ENCODE data around the gene SNX5.
A peak's percentile ranks its signal among the peaks of the same experiment; 100 is the strongest.

SNX5 gene

DNA sequence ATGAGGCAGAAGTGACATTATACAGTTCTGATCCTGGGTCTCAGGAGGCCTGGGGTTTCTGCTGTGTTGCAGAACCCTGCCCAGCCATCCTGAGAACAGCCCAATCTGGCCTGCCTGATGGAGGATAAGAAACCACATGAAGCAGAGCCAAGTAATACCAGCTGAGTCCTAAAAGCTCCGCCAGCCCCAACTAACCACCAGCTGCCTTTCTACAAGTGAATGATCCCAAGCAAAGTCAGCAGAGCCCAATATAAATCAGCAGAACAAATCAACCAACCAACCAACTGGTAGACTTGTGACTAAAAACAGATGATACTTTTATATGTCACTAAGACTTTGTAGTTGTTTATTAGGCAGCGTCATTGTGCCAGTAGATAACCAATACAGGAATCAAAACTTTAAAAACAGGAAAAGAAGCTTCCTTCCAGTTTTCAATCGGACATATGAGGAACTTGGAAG lies 52.1 kb downstream of the SNX5 start:
- DNase-seq (ENCODE audit: low read depth) = no peak

DNA sequence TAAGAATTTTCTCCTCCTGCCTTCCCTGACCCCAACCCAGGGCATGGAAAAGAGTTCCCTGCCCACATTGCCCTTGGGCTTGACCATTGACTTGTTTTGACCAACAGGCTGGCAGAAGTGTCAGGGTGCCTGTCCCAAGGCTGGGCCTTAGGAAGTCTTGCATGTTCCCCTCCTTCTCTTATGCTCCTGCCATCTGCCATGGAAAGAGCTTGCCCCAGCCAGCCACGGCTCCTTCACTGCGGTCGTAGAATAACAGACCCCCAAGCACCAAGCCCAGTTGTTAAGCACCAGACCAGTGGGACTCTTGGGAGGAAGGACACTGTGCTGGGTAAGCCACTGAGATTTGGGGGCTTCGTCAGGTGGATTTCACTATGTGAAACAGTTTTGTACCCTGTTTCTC lies 53.6 kb downstream of the SNX5 start:
- no peak for DNase-seq (ENCODE audit: low read depth)

DNA sequence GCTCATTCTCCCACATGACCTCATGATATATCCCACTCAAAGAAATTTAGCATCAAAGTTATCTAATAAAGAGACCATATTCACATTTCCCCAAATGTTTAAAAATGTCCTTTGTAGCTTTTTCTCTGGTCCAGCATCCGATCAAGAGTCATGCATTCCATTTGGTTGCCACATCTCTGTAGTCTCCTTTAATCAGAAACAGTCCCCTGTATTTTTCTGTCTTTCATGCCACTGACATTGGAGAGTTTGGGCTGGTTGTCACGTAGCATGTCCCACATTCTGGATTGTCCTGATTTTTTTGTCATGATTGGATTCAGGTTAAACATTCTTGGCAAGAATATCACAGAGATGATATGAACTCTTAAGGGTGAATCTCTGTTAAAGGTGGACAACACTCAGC lies 55.7 kb downstream of the SNX5 start:
- DNase-seq (ENCODE audit: low read depth) = no peak

DNA sequence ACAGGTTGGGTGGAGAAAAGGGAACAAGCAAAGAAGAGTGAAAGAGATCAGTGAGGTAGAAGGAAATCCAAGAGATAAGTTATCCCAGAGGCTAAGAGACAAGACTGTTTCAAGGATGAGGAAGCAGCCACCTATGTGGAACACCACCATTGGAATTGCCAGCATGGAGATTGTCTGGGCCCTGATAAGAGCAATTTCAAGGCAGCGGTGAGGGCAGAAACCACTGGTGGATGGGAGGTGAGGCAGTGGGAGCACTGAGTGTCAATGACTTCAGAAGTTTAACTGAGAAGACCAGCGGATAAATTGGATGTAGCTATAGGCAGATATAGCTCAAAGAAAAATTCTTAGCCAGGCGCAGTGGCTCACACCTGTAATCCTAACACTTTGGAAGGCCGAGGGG lies 56.7 kb downstream of the SNX5 start:
- no peak for DNase-seq (ENCODE audit: low read depth)

DNA sequence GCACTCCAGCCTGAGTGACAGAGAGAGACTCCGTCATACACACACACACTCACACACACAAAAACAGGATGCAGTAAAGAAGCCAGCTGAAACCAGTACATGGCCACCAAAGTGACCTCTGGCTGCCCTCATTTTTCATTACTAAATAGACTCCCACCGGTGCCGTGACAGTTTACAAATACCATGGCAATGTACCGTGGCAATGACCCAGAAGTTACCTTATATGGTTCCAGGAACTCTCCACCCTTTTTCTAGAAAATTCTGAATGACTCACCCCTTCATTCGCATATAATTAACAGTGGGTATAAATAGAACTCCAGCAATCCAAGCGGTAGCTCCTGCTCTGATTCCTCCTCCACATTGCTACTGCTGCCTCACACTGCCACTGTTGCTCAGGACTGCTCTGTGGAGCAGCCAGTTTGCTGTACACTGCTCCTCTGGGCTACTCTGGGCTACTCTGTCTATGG lies 57.7 kb downstream of the SNX5 start:
- no peak for DNase-seq (ENCODE audit: low read depth)

DNA sequence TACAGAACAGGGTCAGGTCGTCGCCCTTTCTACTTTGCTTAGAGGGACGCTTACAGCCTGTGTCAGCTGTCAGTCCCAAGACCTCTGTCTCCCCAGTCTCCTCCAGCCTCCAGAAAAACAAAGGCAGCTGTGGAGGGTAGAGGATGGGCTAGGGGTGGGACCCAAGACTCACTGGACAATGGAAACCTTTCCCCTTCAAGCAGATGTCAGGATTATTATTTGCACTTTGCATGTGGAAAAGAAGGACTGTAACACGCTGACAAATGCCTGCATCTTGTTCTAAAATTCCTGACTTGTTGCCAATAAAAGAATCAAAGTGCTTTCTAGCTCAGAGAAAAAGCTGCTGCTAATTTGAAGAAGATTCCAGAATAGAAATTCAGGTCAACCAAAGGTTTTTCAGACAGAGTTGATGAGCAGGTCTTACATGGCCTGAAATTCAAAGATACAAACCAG lies 58.7 kb downstream of the SNX5 start:
- no peak for DNase-seq (ENCODE audit: low read depth)

DNA sequence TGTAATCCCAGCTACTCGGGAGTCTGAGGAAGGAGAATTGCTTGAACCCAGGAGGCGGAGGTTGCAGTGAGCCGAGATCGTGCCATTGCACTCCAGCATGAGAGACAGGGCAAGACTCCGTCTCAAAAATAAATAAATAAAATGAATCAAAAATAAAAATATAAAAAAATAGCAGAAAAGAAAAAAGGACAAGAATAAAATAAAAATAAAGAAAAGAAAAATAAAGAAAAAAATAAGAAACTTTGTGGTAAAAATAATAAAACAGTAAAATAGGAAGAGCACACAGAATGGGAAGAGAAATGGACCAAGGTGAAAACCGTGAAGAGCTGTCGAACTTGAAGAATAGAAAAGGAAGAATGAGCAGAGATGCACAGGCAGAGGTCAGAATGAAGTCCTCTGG lies 63.0 kb downstream of the SNX5 start:
- DNase-seq (ENCODE audit: low read depth) = no peak

DNA sequence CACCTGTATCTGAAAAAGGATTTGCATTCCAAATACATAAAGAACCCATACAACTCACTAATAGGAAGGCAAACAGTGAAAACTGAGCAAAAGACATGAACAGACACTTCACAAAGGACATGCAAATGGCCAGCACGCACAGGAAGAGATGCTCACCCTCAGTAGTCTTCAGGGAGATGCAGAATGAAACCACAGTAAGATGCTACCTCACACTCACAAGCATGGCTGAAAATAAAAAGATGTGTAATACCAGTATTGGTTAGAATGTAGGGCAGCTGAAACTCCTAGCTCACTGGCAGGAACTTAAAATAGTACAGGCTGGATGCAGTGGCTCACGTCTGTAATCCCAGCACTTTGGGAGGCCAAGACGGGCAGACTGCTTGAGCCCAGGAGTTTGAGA lies 64.6 kb downstream of the SNX5 start:
- no peak for DNase-seq (ENCODE audit: low read depth)

DNA sequence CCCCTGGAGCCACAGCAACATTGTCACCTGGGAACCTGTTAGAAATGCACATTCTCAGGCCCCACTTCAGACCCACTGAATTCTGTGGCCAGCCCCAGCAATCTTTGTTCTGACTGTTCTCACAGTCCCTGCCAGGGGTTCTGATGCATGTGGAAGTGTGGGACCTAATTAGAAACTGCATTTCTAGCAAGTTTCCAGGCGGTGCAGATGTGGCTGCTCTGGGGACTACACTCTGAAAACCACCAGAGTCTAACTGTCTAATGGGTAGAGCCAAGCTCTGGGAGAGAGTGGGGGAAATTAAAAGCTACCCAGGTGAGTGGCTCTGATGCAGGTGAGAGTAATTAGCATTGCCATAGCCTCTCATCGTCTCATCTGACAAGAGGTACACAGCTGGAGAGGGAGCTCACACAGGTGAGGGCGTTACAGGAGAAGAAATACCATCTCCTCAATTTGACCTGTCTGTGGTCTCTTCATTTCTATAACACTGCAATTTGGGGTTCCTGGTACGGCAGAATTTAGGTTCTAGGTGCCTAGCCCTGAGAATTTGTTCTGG lies 66.0 kb downstream of the SNX5 start:
- DNase-seq (ENCODE audit: low read depth) = no peak

DNA sequence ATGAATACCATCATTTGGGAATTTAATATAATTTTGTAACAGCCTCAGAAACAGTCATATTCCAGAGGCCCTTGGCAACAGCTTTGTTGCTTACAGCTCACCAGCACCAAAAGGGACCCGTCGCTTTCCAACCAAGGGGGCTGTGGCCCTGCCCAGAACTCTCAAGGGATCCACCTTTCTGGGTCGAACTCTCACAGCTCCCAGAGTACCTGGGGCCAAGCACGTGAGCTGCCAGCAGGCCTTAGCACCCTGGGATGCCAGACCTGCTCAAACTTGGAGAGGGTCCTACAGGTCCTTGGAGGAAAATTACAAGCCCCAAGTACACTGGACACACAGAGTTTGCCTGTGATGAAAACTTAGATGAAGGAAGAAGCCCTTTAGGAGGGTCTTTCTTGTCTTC lies 66.6 kb downstream of the SNX5 start:
- no peak for DNase-seq (ENCODE audit: low read depth)

DNA sequence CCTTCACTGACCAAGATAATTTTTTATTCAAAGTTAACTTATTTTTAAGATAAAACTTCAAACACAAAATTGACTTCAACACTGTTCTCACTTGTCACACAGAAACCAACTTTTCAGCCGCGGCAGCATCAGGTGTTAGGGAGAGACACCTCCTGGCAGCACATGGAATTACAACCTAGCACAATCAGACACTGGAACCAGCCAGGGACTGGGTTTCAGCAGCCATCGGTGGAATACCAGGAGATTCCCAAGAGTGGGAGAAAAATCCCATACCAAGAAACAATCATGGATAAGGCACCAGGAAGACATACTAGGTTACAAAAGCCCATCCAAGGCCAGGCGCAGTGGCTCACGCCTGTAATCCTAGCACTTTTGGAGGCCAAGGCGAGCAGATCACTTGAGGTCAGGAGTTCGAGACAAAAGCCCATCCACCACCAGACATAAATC lies 70.0 kb downstream of the SNX5 start:
- DNase-seq (ENCODE audit: low read depth) = peak; percentile 45

DNA sequence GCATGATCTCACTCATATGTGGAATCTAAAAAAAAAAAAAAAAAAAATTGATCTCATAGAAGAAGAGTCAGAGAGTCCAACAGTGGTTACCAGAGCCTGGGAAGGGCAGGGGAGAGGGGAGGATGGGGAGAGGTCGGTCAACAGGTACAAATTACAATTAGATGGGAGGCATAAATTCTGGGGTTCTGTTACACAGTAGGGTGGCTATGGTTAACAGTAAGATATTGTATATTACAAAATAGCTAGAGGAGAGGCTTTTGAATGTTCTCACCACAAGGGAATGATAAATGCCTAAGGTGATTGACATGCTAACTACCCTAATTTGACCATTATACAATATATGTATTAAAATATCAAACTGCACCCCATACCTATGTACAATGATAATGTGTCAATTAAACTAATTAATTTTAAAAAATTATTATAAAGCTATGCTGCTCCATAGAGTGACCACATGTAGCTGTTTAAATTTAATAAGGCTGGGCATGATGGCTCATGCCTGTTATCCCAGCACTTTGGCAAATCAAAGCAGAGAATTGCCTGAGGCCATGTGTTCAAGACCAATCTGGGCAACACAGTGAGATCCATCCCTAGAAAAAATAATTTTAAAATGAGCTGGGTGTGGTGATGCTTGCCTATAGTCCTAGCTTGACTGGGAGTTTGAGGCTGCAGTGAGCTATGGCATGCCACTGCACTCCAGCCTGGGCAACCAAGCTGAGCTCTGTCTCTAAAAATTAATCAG lies 70.9 kb downstream of the SNX5 start:
- no peak for DNase-seq (ENCODE audit: low read depth)

DNA sequence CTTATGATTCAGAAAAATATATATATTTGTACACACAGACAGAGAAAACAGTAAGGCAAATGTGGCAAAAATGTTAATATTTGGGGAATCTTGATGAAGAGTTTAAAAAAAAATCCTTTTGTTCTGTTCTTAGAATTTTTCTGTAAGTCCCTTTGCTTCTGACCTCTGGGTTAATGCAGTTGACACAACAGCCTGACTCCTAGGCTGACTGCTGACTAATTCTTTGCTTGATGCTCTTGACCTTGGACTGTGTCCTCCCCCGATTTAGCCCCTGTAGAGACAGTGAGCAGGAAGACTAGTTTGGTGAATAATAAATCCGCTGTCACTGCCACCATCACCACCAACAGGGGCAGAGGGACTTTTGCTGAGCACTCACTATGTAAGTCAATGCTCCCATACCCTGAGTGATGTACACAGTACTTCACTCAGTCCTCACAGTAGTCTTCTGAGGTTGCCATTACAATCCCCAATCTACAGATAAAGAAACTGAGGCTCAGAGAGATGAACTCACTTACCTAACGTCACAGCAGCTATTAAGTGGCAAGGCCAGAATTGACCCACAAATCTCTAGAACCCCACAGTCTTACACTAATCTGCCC lies 71.7 kb downstream of the SNX5 start:
- DNase-seq (ENCODE audit: low read depth) = no peak

DNA sequence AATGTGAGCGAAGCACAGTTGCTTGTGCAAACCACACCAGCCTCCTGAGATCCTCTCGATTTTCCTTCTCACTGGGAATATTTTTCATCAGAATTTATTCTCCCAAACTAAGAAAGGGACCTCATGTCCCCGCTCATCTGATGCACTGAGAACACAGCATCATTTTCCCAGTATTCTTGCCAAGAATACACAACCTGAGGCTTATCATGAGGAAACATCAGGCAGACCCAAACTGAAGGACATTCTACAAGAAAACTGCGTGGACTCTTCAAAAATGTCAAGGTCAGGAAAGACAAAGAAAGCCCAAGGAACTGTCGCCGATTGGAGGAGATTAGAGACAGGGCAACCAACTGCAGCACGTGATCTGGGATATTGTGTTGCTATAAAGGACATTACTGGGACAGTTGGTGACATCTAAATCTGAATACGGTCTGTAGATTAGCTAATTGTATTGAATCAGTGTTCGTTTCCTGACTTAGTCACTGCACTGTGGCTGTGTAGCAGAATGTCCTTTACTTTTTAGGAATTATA lies 72.3 kb downstream of the SNX5 start:
- no peak for DNase-seq (ENCODE audit: low read depth)

DNA sequence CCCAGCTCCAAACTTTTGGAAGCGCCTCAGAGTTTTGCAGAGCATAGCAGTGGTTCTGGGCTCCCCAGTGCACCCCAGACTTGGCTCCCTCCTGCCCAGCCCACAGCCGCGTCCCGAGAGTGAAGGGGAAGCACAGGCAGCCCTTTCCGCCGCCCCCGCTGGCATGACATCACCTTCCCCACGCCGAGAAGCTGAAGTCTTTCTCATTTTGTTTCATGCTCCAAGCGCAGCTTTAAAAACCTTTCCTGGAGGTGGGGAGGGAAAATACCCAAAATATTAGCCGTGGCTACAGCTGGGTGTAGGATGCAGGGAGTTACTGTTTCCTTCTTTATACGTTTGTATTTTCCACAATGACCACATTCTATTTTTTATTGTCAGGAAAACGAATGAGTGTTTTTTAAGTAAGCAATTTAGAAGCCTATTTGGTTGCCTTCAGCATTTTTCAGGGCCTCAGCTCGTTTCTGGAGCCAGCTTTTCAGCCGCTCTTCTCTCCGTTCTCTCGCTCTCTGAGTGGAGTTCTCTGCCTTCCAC lies 72.9 kb downstream of the SNX5 start:
- peak; percentile 11 for DNase-seq (ENCODE audit: low read depth)

DNA sequence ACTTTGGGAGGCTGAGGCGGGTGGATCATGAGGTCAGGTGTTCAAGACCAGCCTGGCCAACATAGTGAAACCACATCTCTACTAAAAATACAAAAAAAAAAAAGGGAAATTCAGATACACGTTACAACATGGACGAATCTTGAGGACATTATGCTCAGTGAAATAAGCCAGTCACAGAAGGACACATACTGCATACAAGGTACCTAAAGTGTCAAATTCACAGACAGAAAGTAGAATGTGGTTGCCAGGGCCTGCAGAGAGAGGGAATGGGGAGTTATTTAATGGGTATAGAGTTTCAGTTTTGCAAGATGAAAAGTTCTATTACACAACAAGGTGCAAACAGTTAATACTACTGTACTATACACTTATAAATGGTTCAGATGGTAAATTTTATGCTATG lies 75.1 kb downstream of the SNX5 start:
- DNase-seq (ENCODE audit: low read depth) = no peak

DNA sequence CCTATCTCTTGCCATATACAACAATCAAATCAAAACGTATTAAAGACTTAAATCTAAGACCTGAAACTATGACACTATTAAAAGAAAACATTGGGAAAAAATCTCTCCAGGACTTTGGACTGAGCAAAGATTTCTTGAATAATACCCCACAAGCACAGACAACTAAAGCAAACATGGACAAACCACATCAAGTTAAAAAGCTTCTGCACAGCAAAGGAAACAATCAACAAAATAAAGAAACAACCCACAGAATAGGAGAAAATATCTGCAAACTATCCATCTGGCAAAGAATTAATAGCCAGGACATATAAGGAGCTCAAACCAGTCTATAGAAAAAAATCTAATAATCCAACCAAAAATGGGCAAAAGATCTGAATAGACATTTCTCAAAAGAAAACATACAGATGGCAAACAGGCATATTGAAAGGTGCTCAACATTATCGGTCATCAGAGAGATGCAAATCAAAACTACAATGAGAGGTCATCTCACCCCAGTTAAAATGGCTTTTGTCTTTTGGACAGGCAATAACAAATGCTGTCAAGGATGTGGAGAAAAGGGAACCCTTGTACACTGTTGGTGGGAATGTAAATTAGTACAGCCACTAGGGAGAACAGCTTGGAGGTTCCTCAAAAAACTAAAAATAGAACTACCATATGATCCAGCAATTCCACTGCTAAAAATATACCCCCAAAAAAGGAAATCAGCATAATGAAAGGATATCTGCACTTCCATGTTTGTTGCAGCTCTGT lies 76.2 kb downstream of the SNX5 start:
- no peak for DNase-seq (ENCODE audit: low read depth)

Data from activated gamma-delta T cell treated with anti-CD3 and anti-CD28 coated beads, Interleukin-2, amount 50 U/mL, for 16 hours (primary cell).